K562 (cell line): ENCODE measurements around the gene FGF11. TPM values are rescaled to one million over a fixed set of nuclear protein-coding genes. Genes with fewer than 3 reads are reported as not detected.

Experiments
- ATAC-seq: fragments of 200-7000 bp; cut with Tn5 transposase; 3 replicates; pipeline ENCODE4 v1.9.1; 2020; ENCODE audit warnings: moderate library complexity
- BruUV-seq: library from RNA; stranded (reverse); fragments of 400-500 nt; replicated peaks from 2 replicates; lab custom pipeline; 2021; lab: Mats Ljungman, UMichigan
- CTCF ChIA-PET: fragments of 300-600 bp; formaldehyde crosslinking; extraction: SDS; loops from one replicate; lab custom pipeline; 2021; ENCODE audit warnings: low intra/inter-chr PET ratio; lab: Yijun Ruan, JAX
- POLR2A ChIA-PET: fragments of 300-600, 350-650 bp; sonication (Branson Sonifier 250); formaldehyde crosslinking; extraction: SDS; loops from one replicate; lab custom pipeline; 2021; ENCODE audit warnings: antibody characterized with exemption, inconsistent platforms; lab: Yijun Ruan, JAX
- DNase-seq, 4 experiments: peaks; one replicate each; pipeline versions ENCODE4 v3.0.0 to v3.0.0-alpha.2; 2011 to 2018; ENCODE audit warnings: low spot score in 3 of 4, mixed read lengths in 3 of 4; ENCODE audit errors: extremely low read depth in 1 of 4
- FAIRE-seq: peaks from 2 replicates; lab custom pipeline; 2011; peaks lifted over from hg19 to GRCh38; lab: Jason Lieb, UNC
- H2AFZ ChIP-seq: 2 replicates; pipeline ENCODE4 v1.6.0; 2011; ENCODE audit warnings: low read depth, low read length, control low read depth, inconsistent platforms
- H3K27ac ChIP-seq: fragments of 200-600 bp; 3 replicates; pipeline ENCODE4 v1.8.0; 2011; ENCODE audit warnings: low read depth, mild to moderate bottlenecking, control low read depth, inconsistent platforms, low read length, moderate library complexity, mixed read lengths; ENCODE audit errors: extremely low read depth
- H3K27me3 ChIP-seq, 2 experiments: fragments of 300-600 bp in 1 of 2; 2 replicates in 1 of 2; 3 replicates in 1 of 2; pipeline versions ENCODE4 v1.6.0 to v1.8.0; 2011; ENCODE audit warnings: inconsistent platforms in 2 of 2, low read length in 2 of 2, mild to moderate bottlenecking in 1 of 2, mixed read lengths in 1 of 2, moderate library complexity in 1 of 2; ENCODE audit not compliant: control insufficient read depth in 2 of 2, insufficient read depth in 2 of 2
- H3K36me3 ChIP-seq: fragments of 300-600 bp; 3 replicates; pipeline ENCODE4 v1.8.0; 2011; ENCODE audit warnings: mild to moderate bottlenecking, low read length, inconsistent platforms; ENCODE audit not compliant: control insufficient read depth, insufficient read depth
- H3K4me1 ChIP-seq, 2 experiments: fragments of 200-600 bp in 1 of 2; replicated peaks in 1 of 2; 2 replicates in 1 of 2; 3 replicates in 1 of 2; pipeline versions ENCODE4 v1.5.1 to v1.8.0; 2011; ENCODE audit warnings: inconsistent platforms in 2 of 2, low read length in 2 of 2, mild to moderate bottlenecking in 1 of 2, mixed read lengths in 1 of 2, moderate library complexity in 1 of 2; ENCODE audit not compliant: control insufficient read depth in 2 of 2, insufficient read depth in 2 of 2
- H3K4me2 ChIP-seq: 2 replicates; pipeline ENCODE4 v1.6.1; 2011; ENCODE audit warnings: low read length, control low read depth, inconsistent platforms, mixed read lengths; ENCODE audit not compliant: insufficient read depth
- H3K4me3 ChIP-seq: fragments of 200-600 bp; sonication (generic), shearing (Covaris generic); 2 replicates; pipeline ENCODE4 v1.5.1; 2016; ENCODE audit warnings: control low read depth, inconsistent platforms
- H3K79me2 ChIP-seq: fragments of 200-600 bp; 3 replicates; pipeline ENCODE4 v1.8.0; 2011; ENCODE audit warnings: low read length, inconsistent platforms; ENCODE audit not compliant: control insufficient read depth, insufficient read depth
- H3K9ac ChIP-seq, 2 experiments: 2 replicates each; pipeline versions ENCODE4 v1.6.0 to v1.6.1; 2011; ENCODE audit warnings: low read depth in 2 of 2, low read length in 2 of 2, control low read depth in 1 of 2, inconsistent platforms in 1 of 2, mild to moderate bottlenecking in 1 of 2, mixed read lengths in 1 of 2; ENCODE audit not compliant: insufficient read depth in 1 of 2
- H3K9me1 ChIP-seq: one replicate; pipeline ENCODE4 v1.6.0; 2011; ENCODE audit warnings: inconsistent platforms, mild to moderate bottlenecking, low read length, moderate library complexity; ENCODE audit not compliant: control insufficient read depth, insufficient read depth
- H3K9me3 ChIP-seq: replicated peaks from 2 replicates; pipeline ENCODE4 v1.5.1; 2011; ENCODE audit warnings: low read depth, low read length, inconsistent platforms; ENCODE audit not compliant: control insufficient read depth, insufficient read depth
- H4K20me1 ChIP-seq: replicated peaks from 2 replicates; pipeline ENCODE4 v1.6.1; 2011; ENCODE audit warnings: low read length, inconsistent platforms, mixed read lengths; ENCODE audit not compliant: control insufficient read depth, insufficient read depth
- BRF2 ChIP-seq: IDR thresholded peaks from 3 replicates; pipeline ENCODE4 v1.6.1; 2011; ENCODE audit warnings: borderline replicate concordance, mild to moderate bottlenecking; ENCODE audit not compliant: insufficient read length, insufficient read depth
- CEBPG ChIP-seq, 3 experiments: fragments of 200-800 bp in 1 of 3; sonication (Bioruptor generic) in 1 of 3; sonication (generic) in 1 of 3; formaldehyde crosslinking in 1 of 3; IDR thresholded peaks in 2 of 3; conservative IDR thresholded peaks in 1 of 3; 2 replicates each; pipeline versions ENCODE4 v1.6.1 to v1.8.0; 2016 to 2022; ENCODE audit warnings: missing compliant biosample characterization in 2 of 3, missing genetic modification characterization in 2 of 3, mild to moderate bottlenecking in 1 of 3, missing genetic modification reagents in 1 of 3
- KDM4B ChIP-seq, 2 experiments: fragments of 450-650 bp in 1 of 2; sonication (generic) in 1 of 2; IDR thresholded peaks; 2 replicates each; pipeline ENCODE4 v1.6.1; 2016 to 2017; ENCODE audit warnings: borderline replicate concordance in 2 of 2, antibody characterized with exemption in 1 of 2, low read depth in 1 of 2, mild to moderate bottlenecking in 1 of 2
- NCOA6 ChIP-seq: fragments of 450-650 bp; IDR thresholded peaks from 2 replicates; pipeline ENCODE4 v1.6.1; 2017; ENCODE audit warnings: mild to moderate bottlenecking
- NFIX ChIP-seq: fragments of 250-450 bp; sonication (Bioruptor Pico); IDR thresholded peaks from 2 replicates; pipeline ENCODE4 v1.4.0; 2020; ENCODE audit warnings: low read depth, mild to moderate bottlenecking, moderate library complexity
- NR3C1 ChIP-seq: sonication (generic); formaldehyde crosslinking; IDR thresholded peaks from 2 replicates; pipeline ENCODE4 v1.8.1; 2022; ENCODE audit warnings: missing genetic modification reagents
- RBM22 ChIP-seq: fragments of 200-400 bp; formaldehyde crosslinking; IDR thresholded peaks from 2 replicates; pipeline ENCODE4 v1.6.1; 2018; ENCODE audit warnings: low read length, low read depth; ENCODE audit not compliant: poor library complexity, severe bottlenecking
- TFAM ChIP-seq: fragments of 250-450 bp; sonication (Bioruptor Pico); conservative IDR thresholded peaks from 2 replicates; pipeline ENCODE4 v1.5.0; 2021; ENCODE audit warnings: mild to moderate bottlenecking, moderate library complexity
- TFAP4 ChIP-seq: sonication (generic); formaldehyde crosslinking; IDR thresholded peaks from 2 replicates; pipeline ENCODE4 v1.8.0; 2022; ENCODE audit warnings: missing genetic modification reagents, mild to moderate bottlenecking, moderate library complexity, borderline replicate concordance
- WHSC1 ChIP-seq: IDR thresholded peaks from one replicate; pipeline ENCODE4 v1.6.1; 2012; ENCODE audit warnings: low read length, control low read depth, inconsistent platforms
- ZFX ChIP-seq: sonication (generic); formaldehyde crosslinking; IDR thresholded peaks from 2 replicates; pipeline ENCODE4 v1.8.0; 2022; ENCODE audit warnings: mild to moderate bottlenecking, missing genetic modification reagents, moderate library complexity
- ZNF239 ChIP-seq: fragments of 250-450 bp; sonication (Bioruptor Pico); IDR thresholded peaks from 2 replicates; pipeline ENCODE4 v1.4.0; 2020; ENCODE audit warnings: mild to moderate bottlenecking
- ZNF316 ChIP-seq: fragments of 450-650 bp; IDR thresholded peaks from 2 replicates; pipeline ENCODE4 v1.6.1; 2016
- ZNF589 ChIP-seq: fragments of 200-800 bp; sonication (Bioruptor generic); IDR thresholded peaks from 2 replicates; pipeline ENCODE4 v1.6.1; 2016; ENCODE audit warnings: low read depth, missing genetic modification characterization, missing compliant biosample characterization
- WGBS: fragments of 100-300 bp; shearing (Covaris generic); methylation state at CpG from one replicate; pipeline ENCODE4 v1.1.6; 2016; ENCODE audit warnings: low coverage, mixed read lengths; ENCODE audit not compliant: insufficient coverage; ENCODE audit errors: missing lambda C conversion rate; 5-methylcytosine and 5-hydroxymethylcytosine counted together
- in situ Hi-C: fragments of 300-500 bp; cut with MboI; formaldehyde crosslinking; loops from 4 replicates; pipeline ENCODE4 v1.15.0; 2018; ENCODE audit warnings: inconsistent platforms, mixed read lengths
- intact Hi-C: fragments of 100-400 bp; cut with micrococcal nuclease; formaldehyde crosslinking; loops from 2 replicates; pipeline ENCODE4 v1.14.2; 2022
- polyA plus RNA-seq, 8 experiments: library from polyadenylated mRNA; depleted of rRNA in 4 of 8; stranded (reverse) in 5 of 8; unstranded in 3 of 8; fragments of >200 nt; fragmentation: Nextera tagmentation in 2 of 8; fragmentation: Illumina TruSeq in 1 of 8; extraction: Ambion mirVana in 2 of 8; extraction: Trizol in 1 of 8; gene quantifications; 2 replicates each; pipeline versions ENCODE4 v1.2.1 to v1.2.3, GENCODE V29; 2011 to 2014; ENCODE audit warnings: inconsistent platforms in 1 of 8, missing spikeins in 1 of 8
- total RNA-seq, 7 experiments: library from RNA; depleted of rRNA in 6 of 7; stranded (reverse); fragments of >200 nt in 6 of 7; fragmentation: Illumina TruSeq in 2 of 7; extraction: Trizol in 2 of 7; gene quantifications; 2 replicates each; pipeline versions ENCODE4 v1.2.1 to v1.2.3, GENCODE V29; 2011 to 2021; ENCODE audit warnings: low replicate concordance in 1 of 7

FGF11 gene
- total and polyA plus RNA-seq, 9 of the 15 experiments (the other 6 are each of a cell fraction or from before 2014, with no cell fraction given), result 1.2 to 7.5 (median 3.0) TPM

GRCh38 chr17:7477392-7478275 is 38.3 kb downstream of the FGF11 start (continued):
- TF ChIP-seq KDM4B (IDR thresholded peaks at IDR 0.05; ENCODE audit: borderline replicate concordance in 2 of 2, low read depth in 1 of 2), result no peak

- in situ Hi-C loops, result no loop called here
- TSS peak; percentile 48 for BruUV-seq
- Histone ChIP-seq H2AFZ (0 out of 2 replicates have a peak overlapping the region, but pooled peaks have one; percentile 51), H3K4me2 (peak overlapping the region; percentile 93), H3K4me3 (peak overlapping the region; percentile 70), H3K9me1 (no peaks in the 10 kb centered on the region), H4K20me1 (0 out of 2 replicates have a peak, but pooled peaks cover 13% of the 10 kb centered on the region), H3K79me2 (peaks cover 69% of the 10 kb centered on the region), H3K36me3 (no peaks in the 10 kb centered on the region; the same call in 1 of the 3 replicates), H3K9ac (peak overlapping the region; percentile 82 to 94), H3K9me3 (no peaks in the 10 kb centered on the region), H3K4me1 (peaks cover 39 to 69% of the 10 kb centered on the region in 2 experiments), H3K27ac (peak overlapping the region; percentile 92), H3K27me3 (no peaks in the 10 kb centered on the region)
- ATAC-seq, result peak; percentile 4
- CTCF ChIA-PET, result interaction anchor here (1.0 kb wide), 1 partner anchor 126 kb away, joined by 4 read pairs; no protein-coding TSS in a partner anchor
- DNase-seq, result peak; percentile 50 to 67 (median 60)
- WGBS, result 29% methylated on average over 23 of the region's 40 CpGs
- intact Hi-C loops, result no loop called here
- POLR2A ChIA-PET, result interaction anchor here (1.1 to 2.6 kb wide), 3 partner anchors 10 to 37 kb away, joined by 3 to 8 read pairs (median 6); no protein-coding TSS in a partner anchor
- no peak for FAIRE-seq
- TF ChIP-seq NCOA6, result peak; percentile 35; the same call in 1 of the 2 replicates
- TF ChIP-seq ZNF239 (CRISPR knock-in tag), result no peak
- TF ChIP-seq NR3C1, result no peak
- TF ChIP-seq ZNF316, result no peak
- TF ChIP-seq BRF2, result no peak
- TF ChIP-seq WHSC1, result no peak
- TF ChIP-seq NFIX (CRISPR knock-in tag), result no peak
- no peak for TF ChIP-seq TFAM (CRISPR knock-in tag)
- TF ChIP-seq CEBPG (CRISPR knock-in tag; IDR thresholded peaks at IDR 0.05), result 0 out of 2 replicates have a peak, but pooled peaks have one; percentile 28
- TF ChIP-seq CEBPG (tag; conservative IDR thresholded peaks at IDR 0.05 in 1 of 2, IDR thresholded peaks at IDR 0.05 in 1 of 2), result no peak
- peak; percentile 20; the same call in 1 of the 2 replicates for TF ChIP-seq TFAP4
- peak; percentile 11; the same call in 1 of the 2 replicates for TF ChIP-seq ZFX (CRISPR knock-in tag)
- no peak for TF ChIP-seq RBM22
- TF ChIP-seq ZNF589, result 0 out of 2 replicates have a peak, but pooled peaks have one; percentile 23
These were observed 39.2 kb downstream of the FGF11 start for GRCh38 chr17:7478276-7479212.
